SIG-M5 treated with dmso at 0.1 percent for 504 hours (cell line): ENCODE data around the gene CENPI.
"Not testable (repeated sequence)": the region's sequence is repeated elsewhere in the genome, so short reads cannot be mapped to it uniquely, and the experiment has no call there.

ENCODE experiments used
- DNase-seq: peaks from one replicate; lab custom pipeline; 2025; ENCODE audit not compliant: unreplicated experiment; lab: John Stamatoyannopoulos, UW

The CENPI gene

DNA sequence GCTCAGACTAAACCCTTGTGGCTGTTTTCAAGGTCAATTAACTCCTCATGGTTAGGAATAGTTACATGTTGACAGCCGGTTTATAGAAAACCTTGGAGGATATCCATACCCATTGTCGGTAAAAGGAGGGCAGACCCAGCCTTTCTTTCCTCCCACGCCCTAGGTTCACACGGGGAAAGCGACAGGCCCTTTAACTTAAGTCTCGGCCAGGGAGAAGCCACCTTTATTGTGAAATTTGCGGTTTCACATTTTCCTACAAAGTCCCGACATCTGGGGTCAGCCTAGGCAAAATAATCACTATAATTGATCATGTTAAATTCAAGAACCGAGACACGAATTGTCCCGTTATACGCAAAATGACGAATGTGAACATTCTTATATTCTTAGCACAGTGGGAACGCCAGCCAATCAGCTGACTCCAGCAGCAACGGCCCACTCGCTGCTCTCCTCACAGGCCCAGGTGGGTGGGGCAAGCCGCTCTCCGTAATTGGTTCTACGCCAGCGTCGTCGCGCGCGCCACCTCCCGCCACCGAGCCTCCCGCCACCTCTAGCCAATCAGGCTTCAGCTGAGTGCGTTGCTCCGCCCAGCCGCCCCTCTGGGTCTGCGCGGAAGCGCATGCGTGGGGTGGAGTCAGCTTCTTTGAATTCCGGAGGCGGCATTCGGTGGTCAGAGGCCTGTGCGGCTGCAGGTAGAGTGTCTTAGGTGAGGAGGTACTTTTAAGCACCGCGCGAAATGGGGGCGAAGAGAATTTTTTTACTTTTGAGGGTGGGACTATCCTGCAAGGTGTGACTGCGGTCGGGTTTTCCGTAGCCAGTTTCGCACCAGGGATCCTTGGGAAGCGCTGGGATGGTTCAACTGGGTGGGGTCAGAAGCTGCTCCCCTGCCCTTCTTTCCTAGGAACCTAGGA is at the start of gene CENPI:
TSS of gene CENPI (plus strand) at position 659 of the 908 bp plus-strand sequence. CDS start 2,867 bp downstream, outside the sequence.
- DNase-seq, result peak; percentile 92

GRCh38 chrX:101051153-101051548 is 46.9 kb upstream of the CENPI start:
- no peak for DNase-seq

DNA sequence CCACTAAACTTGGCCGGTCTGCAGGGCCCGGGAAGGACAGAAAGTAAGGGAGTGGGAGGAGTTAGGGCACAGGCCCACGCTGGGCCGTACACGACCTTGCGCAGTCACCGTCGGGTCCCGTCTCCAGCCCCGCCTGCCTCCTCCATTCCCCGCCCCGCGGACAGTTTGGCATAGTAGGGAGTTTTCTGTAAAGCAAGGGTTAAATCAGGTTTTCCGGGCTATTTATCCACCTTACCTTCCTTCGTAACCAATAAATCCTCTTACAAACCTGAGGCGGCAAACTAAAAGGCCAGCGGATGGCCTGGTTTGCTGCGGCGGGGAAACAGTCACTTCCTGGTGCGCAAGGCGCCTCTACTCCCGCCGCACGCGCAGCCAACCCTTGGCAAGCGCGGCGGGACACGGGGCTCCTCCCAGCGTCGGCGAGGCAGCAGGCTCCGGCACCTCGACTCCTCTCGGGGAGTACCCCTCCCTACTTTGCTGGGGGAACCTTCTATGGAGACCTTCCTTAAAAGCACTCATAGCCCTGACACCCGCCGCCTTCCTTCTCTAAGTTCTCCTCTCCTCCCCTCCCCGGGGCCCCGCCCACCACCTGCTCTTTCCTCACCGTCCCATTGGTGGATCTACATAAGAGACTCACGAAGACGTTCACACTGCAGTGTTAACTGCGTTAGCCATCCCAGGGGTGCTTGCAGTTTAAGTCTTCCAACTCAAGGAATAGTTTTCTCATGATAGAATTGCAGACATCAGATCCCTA is 46.3 kb upstream of the CENPI start, which contains the start of gene TRMT2B:
TSS of gene TRMT2B (minus strand) at position 563 of the 754 bp plus-strand sequence. CDS start 9,822 bp downstream, outside the sequence.
- DNase-seq, result peak; percentile 75

GRCh38 chrX:101056551-101056950 is 41.5 kb upstream of the CENPI start:
- not testable (repeated sequence) for DNase-seq

- peak; percentile 78 for DNase-seq
These were observed 40.8 kb upstream of the CENPI start for GRCh38 chrX:101057093-101057714.

DNA sequence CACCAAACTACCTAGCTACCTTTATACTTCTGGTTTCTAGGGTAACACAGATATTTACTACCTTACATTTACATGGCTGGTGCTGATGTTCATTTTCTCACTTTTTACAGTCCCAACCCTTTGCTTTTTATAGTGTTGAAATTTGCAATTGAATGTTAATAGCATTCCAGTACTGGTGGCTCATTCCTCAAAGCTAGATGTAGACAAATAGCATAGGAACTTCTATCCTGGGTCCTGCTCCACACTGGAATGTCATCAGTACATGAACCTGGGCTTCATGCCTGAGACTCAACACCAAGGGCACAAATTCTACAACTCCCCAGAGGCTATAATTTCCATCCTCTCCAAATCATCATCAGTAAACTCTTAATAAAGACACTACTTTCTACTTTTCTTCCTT is 35.8 kb upstream of the CENPI start:
- no peak for DNase-seq

DNA sequence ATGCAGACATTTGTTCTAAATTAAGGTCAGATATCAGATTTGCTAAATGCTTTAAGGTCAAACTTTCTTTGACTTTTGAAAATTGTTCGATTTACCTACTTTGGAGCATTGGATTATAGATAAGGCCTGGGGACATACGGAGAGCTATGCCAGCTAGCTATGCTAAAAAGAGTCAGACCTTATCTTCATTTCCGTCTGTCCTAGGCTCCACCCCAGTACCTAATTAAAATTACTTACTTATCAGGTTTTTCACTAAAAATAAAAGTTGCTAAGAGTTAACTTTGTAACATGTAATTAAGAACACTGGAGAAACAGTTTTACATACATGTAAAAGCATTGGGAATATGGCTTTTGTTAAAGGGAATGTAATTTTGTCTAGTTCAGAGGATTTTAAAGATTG is 26.4 kb upstream of the CENPI start:
- no peak for DNase-seq

- no peak for DNase-seq
These were observed 19.0 kb upstream of the CENPI start, which contains the start of gene TMEM35A for GRCh38 chrX:101078716-101079598. TSS of gene TMEM35A (plus strand) at chrX:101078879. CDS start at chrX:101079003, 124 bp downstream.

- no peak for DNase-seq
These were observed 18.2 kb upstream of the CENPI start for GRCh38 chrX:101079736-101080270.

- no peak for DNase-seq
These were observed 17.5 kb upstream of the CENPI start for GRCh38 chrX:101080326-101081124.

DNA sequence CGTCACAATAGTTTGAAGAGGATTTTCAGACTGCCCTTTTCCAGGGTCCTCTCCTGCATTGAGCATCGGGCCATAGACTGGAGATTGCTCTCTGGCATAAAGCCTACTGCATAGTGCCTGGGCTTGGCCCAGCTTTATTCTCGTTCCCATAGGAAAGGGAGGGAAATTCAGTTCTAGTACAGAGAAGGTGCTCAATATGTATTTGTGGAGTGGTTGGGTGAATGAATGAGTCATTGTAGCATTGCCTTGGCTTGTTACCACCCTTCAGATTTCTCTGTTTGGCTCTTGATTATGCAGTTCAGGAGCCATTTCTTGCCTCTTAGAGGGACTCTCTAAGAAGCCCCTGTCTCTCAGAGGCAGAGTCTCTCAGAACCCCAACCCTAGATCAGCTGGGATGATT is 16.8 kb upstream of the CENPI start:
- DNase-seq, result no peak

- no peak for DNase-seq
These were observed 6.2 kb upstream of the CENPI start for GRCh38 chrX:101091817-101092216.

DNA sequence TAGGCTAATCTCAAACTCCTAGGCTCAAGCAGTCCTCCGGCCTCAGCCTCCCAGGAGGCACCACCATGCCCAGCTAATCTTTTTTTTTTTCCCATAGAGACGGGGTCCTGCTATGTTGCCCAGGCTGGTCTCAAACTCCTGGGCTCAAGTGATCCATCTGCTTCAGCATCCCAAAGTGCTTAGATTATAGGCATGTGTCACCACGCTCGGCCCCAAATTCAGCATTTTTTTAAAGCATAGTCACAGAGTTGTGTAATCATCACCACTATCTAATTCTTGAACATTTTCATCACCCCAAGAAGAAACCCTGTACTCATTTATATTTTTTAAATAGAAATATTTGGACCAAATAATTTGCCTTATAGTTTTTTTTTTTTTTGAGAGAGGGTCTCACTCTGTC is 10.3 kb downstream of the CENPI start:
- no peak for DNase-seq

DNA sequence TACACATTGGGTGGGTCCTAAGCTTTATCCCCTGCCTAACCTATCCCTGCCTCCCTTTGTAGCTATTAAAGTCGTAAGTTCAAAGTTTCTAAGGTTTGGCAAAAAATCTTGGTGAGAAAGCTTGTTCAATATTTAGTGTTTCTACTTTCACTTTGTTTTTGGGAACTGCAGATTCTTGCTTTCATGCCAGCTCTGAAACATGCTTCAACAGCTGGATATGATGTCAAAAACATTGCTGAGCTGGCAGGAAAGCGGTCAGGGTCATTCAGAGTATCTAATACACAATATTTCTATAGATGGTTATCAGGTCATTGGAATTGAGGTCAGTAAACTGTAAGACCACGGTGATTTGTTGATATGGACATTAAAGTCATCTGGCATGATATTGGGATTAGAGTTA is 19.7 kb downstream of the CENPI start:
- no peak for DNase-seq

DNA sequence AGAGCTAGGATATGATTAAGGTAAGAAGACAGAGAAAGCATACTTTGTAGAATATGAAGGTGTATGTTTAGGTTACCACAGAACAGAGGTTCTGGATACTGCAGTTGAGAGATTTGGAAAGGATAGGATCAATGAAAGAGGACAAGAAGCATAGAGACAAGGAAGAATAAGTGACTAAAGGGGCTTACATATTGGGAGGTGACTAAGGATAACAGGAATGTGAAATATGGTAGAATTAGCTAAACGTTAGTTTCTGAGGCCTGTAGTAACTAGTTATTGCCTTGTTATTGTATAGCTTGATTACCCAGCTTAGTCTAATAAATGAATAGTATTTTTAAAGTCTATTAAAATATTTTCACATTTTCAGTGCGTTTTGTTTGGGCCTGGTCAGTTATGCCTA is 38.2 kb downstream of the CENPI start:
- no peak for DNase-seq
